ENCODE measurements around the gene EHMT2. TPM values are rescaled to one million over a fixed set of nuclear protein-coding genes. Genes with fewer than 3 reads are reported as not detected.
"Not testable (repeated sequence)": the region's sequence is repeated elsewhere in the genome, so short reads cannot be mapped to it uniquely, and the experiment has no call there.

EHMT2 gene
- polyA plus RNA-seq, 3 donors from 2014 or later = 18.8 to 52.1 (median 21.5) TPM

DNA sequence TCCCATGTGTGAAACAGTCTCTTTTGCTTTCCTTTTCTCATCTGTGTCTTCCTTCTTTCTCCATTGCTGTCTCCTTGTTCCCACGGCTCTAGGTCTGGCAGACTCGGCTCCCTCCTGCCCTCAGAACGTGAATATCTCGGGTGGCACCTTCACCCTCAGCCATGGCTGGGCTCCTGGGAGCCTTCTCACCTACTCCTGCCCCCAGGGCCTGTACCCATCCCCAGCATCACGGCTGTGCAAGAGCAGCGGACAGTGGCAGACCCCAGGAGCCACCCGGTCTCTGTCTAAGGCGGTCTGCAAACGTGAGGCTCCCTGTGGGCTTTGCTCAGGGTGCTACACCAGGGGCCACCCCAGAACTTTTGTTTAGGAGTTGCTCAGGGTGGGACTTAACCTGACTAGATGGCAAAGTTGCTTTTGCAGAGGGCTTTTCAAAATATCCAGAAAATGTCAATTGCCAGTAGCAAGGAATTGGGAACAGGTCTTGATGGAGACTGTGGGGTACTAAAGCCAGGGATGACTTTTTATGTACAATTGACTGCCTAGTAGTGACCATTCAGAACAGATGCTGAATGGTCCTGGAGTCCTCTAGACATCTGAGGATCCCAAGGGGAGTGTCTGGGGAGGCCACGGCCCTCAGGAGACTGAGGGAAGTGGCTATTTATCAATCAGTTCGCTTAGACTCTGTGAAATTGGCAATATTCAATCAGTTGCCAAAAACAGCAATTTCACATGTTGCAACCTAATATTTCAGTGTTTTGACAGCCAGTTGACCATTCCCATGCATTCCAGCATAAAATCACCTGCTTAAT lies 30.6 kb upstream of the EHMT2 start:
- Mint-ChIP-seq H3K36me3 (no peaks in the 10 kb centered on the region), H3K9me3 (no peaks in the 10 kb centered on the region), H3K4me3 (no peak overlapping the region), H3K27ac (no peak overlapping the region), H3K4me1 (no peaks in the 10 kb centered on the region), H3K27me3 (ENCODE audit: low read depth in 3 of 3) (peaks cover 0 to 5% (median 2%) of the 10 kb centered on the region in 3 donors)
- no peak for DNase-seq

DNA sequence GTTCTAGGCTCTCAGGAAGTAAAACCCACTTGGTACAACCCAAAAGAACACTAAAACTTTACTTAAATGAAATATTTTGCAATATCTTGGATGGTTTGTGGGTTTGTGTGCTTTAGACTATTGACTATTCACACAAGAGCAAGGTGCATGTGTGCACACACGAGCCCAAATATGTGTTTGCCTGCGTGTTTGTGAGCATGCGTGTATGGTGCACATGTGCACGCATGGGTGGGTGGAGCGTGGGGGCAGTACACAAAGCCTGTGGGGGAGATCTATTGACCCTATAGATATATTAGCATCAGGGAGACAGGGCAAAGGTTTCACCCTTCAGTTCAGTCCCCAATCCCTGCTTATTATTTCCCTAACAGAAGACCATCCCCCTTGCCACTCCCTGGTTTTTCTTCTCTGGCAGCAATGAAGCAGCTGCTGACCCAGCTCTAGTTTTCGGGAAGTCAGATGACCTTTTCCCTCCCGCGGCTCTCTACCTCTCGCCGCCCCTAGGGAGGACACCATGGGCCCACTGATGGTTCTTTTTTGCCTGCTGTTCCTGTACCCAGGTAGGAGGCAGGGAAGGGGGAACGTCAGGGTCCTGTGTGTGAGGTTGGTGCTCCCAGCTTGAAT lies 29.9 kb upstream of the EHMT2 start, which contains the start of gene C2:
C2 (plus strand) TSS at position 476 of the 621 bp plus-strand sequence; CDS start at position 512, 36 bp downstream.
- Mint-ChIP-seq H3K4me3 (no peak within 1 kb of the TSS), H3K9me3 (no peaks in the 10 kb centered on the region), H3K27ac (no peak within 1 kb of the TSS), H3K36me3 (no peaks in the 10 kb centered on the region), H3K4me1 (no peaks in the 10 kb centered on the region), H3K27me3 (ENCODE audit: low read depth in 3 of 3) (peaks cover 0 to 5% (median 2%) of the 10 kb centered on the region in 3 donors)
- DNase-seq = no peak

DNA sequence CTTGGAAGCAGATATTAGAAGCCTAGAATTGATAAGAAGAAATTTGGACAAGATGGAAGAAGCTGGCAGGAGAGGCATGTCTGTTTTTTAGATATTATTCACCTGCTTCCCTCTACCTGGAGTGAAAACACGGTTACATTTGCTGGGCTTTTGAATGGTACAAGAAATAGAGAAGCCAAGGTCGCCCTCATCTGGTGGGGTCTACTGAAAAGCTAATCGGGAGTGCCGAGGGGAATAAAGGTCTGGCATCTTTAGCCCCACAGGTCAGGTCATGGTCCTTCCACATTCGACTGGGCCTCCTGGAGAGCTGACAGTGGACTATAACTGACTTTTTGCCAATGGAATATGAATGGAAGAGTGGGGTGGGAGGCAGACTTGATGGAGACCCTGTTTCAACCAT lies 25.4 kb upstream of the EHMT2 start:
- Mint-ChIP-seq H3K9me3 (no peaks in the 10 kb centered on the region), H3K27ac (peak overlapping the region in 1 of 6 donors; percentile 43), H3K36me3 (no peaks in the 10 kb centered on the region), H3K4me1 (no peaks in the 10 kb centered on the region), H3K4me3 (no peak overlapping the region), H3K27me3 (ENCODE audit: low read depth in 3 of 3) (peaks cover 0 to 5% (median 2%) of the 10 kb centered on the region in 3 donors)
- DNase-seq = peak in 1 of 3 donors; percentile 19

DNA sequence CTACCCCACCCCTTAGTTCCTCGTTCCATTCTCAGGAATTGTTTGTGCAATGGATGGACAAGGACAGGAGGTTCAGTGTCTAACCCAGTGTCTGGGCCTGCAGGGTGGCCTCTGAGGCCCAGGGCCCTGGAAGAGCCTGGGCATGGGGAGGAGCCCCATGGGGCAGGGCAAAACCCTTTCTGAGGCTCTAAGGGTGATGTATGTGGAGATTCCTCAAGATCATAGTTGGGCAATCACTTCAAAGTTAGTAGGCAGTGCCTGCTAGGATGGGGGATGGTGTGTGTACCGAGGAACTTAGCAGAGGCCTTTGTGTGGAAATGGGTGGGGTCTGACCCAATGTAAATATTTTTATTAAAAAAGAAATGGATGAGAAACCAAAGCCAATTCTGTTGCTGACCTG lies 23.3 kb upstream of the EHMT2 start:
- no peak overlapping the region for H3K4me3 Mint-ChIP-seq
- no peaks in the 10 kb centered on the region for H3K9me3 Mint-ChIP-seq
- no peak for DNase-seq
- no peak overlapping the region for H3K27ac Mint-ChIP-seq
- H3K36me3 Mint-ChIP-seq = no peaks in the 10 kb centered on the region
- H3K4me1 Mint-ChIP-seq = no peaks in the 10 kb centered on the region
- H3K27me3 Mint-ChIP-seq (ENCODE audit: low read depth in 3 of 3) = peaks cover 0 to 4% (median 2%) of the 10 kb centered on the region in 3 donors

DNA sequence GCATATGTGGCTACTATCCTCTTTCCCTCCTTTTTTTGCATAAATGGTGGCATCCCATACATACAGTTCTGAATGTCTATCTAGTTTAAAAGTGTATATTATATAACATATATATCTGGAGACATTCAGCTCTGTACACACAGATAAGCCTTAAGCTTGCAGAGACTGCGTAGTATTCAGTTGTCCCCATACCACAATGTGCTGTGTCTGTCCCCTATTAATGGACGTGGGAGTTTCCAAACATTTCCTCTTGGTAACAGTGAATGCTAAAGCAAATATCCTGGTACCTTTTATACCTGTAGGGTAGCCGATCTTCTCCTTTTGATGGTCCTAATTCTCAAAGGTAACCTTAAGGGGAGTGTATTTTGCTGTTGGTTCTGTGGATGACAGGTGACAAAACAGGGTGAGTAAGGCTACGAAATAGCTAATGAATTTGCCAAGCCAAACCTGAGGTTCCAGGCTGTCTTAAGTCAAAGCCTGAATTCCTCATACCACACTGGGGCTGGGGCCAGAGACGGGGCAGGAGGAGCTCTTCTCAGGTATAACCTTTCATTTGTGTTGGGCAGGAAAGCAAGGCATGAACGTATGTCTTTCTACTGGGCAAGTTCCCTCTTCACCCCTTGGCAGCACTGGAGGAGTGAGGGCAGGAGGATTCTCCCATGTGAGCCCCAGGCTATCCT lies 22.3 kb upstream of the EHMT2 start:
- H3K9me3 Mint-ChIP-seq = no peaks in the 10 kb centered on the region
- no peak overlapping the region for H3K4me3 Mint-ChIP-seq
- no peak overlapping the region for H3K27ac Mint-ChIP-seq
- H3K36me3 Mint-ChIP-seq = no peaks in the 10 kb centered on the region
- peaks cover 0 to 4% (median 2%) of the 10 kb centered on the region in 3 donors for H3K27me3 Mint-ChIP-seq (ENCODE audit: low read depth in 3 of 3)
- no peak for DNase-seq
- no peaks in the 10 kb centered on the region for H3K4me1 Mint-ChIP-seq

DNA sequence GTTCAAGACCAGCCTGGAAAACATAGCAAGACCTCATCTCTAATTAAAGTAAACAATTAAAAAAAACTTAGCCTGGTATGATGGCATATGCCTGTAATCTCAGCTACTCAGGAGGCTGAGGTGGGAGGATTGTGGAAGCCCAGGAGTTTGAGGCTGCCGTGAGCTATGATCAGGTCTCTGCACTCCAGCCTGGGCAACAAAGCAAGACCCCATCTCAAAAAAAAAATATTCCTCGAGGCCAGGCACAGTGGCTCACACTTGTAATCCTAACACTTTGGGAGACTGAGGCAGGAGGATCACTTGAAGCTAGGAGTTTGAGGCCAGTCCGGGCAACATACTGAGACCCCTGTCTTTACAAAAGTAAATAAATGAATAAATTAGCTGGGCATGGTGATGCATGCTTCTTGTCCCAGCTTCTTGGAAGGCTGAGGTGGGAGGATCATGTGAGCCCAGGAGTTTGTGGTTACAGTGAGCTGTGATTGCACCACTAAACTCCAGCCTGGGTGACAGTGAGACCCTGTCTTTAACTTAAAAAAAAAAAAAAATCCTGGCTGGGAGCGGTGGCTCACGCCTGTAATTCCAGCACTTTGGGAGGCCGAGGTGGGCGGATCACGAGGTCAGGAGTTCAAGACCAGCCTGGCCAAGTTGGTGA lies 20.7 kb upstream of the EHMT2 start:
- Mint-ChIP-seq H3K27ac (no peak overlapping the region), H3K36me3 (no peaks in the 10 kb centered on the region), H3K27me3 (ENCODE audit: low read depth in 3 of 3) (peaks cover 0 to 6% (median 4%) of the 10 kb centered on the region in 3 donors), H3K4me3 (no peak overlapping the region), H3K4me1 (no peaks in the 10 kb centered on the region), H3K9me3 (no peaks in the 10 kb centered on the region)
- DNase-seq = no peak

DNA sequence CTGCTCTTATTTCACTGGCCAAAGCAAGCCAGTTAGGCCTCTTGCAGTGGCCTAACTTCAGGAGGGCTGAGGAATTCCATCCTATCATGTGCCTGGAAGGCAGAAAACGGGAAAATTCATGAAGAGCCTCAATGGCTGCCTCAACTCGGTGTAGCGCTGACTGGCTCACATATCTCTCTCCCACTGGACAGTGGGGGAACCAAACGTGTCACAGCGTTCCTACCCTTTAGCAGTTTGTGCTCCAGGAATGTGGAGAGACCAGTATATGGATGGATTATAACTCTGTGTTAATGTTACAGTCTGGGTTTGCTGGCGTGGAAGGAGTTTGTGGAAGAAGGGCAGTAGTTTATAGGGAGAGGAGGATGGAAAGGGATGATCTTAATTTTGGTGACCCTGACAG lies 18.3 kb upstream of the EHMT2 start:
- H3K27me3 Mint-ChIP-seq (ENCODE audit: low read depth in 3 of 3) = peaks cover 0 to 12% (median 4%) of the 10 kb centered on the region in 3 donors
- H3K4me1 Mint-ChIP-seq = no peaks in the 10 kb centered on the region
- H3K36me3 Mint-ChIP-seq = no peaks in the 10 kb centered on the region
- H3K27ac Mint-ChIP-seq = no peak overlapping the region
- H3K9me3 Mint-ChIP-seq = no peaks in the 10 kb centered on the region
- H3K4me3 Mint-ChIP-seq = no peak overlapping the region
- DNase-seq = no peak

DNA sequence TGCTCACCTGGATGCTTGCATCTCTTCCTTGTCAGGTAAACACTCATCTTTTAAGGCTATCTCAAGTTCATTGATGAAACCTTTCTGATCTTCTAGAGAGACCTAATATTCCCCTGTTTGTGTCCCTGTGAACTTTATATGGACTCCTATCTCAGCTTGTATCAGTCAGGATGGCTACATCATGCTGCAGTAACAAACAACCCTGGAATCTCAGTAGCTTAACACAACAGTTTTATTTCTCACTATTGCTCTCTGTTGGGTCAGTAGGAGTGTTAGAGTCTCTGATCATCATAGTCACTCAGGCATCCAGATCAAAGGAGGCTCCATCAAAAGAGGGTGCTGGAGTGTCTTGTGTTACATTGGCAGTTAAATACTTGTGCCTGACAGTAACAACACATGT lies 17.9 kb upstream of the EHMT2 start:
- DNase-seq = no peak
- no peak overlapping the region for H3K4me3 Mint-ChIP-seq
- no peaks in the 10 kb centered on the region for H3K9me3 Mint-ChIP-seq
- no peaks in the 10 kb centered on the region for H3K4me1 Mint-ChIP-seq
- H3K36me3 Mint-ChIP-seq = no peaks in the 10 kb centered on the region
- H3K27me3 Mint-ChIP-seq (ENCODE audit: low read depth in 3 of 3) = peaks cover 0 to 12% (median 4%) of the 10 kb centered on the region in 3 donors
- no peak overlapping the region for H3K27ac Mint-ChIP-seq

DNA sequence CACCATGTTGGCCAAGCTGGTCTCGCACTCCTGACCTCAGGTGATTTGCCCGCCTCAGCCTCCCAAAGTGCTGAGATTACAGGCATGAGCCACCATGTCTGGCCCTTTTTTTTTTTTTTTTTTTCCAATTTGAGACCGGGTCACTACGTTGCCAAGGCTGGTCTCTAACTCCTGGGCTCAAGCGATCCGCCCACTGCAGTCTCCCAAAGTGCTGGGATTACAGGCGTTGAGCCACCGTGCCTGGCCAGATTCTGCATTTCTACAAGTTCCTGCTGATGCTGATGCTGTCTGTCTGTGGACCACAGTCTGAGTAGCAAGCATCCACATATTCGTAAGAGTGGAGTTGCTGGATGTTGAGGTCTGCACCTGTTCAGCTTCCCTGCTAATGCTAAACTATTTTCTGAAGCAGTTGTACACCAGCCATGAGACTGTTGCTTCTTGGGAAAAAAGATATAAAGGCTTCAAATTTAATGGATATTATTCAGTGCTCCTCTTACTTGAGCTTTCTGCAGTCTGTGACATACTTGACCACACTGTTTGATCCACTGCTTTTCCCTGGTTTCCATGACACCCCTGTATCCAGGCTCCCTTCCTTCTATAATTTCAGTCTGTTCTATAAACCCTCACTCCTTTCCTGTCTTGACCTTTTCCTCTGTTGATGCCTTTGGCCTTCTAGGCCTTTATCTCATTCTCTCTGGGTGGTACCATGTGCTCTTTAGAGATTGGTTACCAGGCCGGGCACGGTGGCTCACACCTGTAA lies 14.5 kb upstream of the EHMT2 start:
- Mint-ChIP-seq H3K27me3 (ENCODE audit: low read depth in 3 of 3) (peaks cover 0 to 10% (median 0%) of the 10 kb centered on the region in 3 donors), H3K36me3 (no peaks in the 10 kb centered on the region)

DNA sequence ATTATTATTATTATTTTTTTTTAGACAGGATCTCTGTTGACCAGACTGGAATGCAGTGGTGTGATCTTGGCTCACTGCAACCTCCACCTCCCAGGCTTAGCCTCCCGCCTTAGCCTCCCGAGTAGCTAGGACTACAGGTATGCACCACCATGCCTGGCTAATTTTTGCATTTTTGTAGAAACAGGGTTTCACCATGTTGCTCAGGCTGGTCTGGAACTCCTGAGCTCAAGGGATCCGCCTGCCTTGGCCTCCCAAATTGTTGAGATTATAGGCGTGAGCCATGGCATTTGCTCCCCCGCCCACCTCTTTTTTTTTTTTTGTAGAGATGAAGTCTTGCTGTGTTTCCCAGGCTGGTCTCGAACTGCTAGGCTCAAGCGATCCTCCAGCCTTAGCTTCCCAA lies 11.8 kb upstream of the EHMT2 start:
- not testable (repeated sequence) for H3K36me3 Mint-ChIP-seq, DNase-seq, H3K4me3 Mint-ChIP-seq, H3K27ac Mint-ChIP-seq, H3K9me3 Mint-ChIP-seq, H3K4me1 Mint-ChIP-seq
- H3K27me3 Mint-ChIP-seq (ENCODE audit: low read depth in 3 of 3) = peaks cover 0 to 10% (median 0%) of the 10 kb centered on the region in 3 donors

More for the DNA sequence above, 14.5 kb upstream of the EHMT2 start:
- H3K4me3 Mint-ChIP-seq = no peak overlapping the region
- DNase-seq = no peak
- no peaks in the 10 kb centered on the region for H3K9me3 Mint-ChIP-seq
- H3K27ac Mint-ChIP-seq = peak overlapping the region in 1 of 6 donors; percentile 70
- H3K4me1 Mint-ChIP-seq = no peaks in the 10 kb centered on the region

DNA sequence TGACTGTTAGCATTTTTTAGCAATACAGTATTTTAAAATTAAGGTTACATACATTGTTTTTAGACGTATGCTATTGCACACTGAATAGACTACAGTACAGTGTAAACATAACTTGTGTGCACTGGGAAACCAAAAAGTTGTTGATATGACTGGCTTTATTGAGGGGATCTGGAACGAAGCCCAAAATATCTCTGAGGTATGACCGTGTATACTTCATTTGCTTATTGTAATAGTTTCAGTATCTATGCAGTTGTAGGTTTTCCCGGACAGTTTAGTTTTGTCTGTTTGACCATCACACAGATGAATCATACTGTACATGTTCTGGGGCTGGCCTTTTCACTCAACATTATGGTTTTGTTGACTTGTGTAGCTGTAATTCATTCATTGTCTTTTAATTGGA lies 11.3 kb upstream of the EHMT2 start:
- H3K9me3 Mint-ChIP-seq = no peaks in the 10 kb centered on the region
- no peak overlapping the region for H3K4me3 Mint-ChIP-seq
- H3K4me1 Mint-ChIP-seq = no peaks in the 10 kb centered on the region
- DNase-seq = no peak
- H3K36me3 Mint-ChIP-seq = no peaks in the 10 kb centered on the region
- no peak overlapping the region for H3K27ac Mint-ChIP-seq
- H3K27me3 Mint-ChIP-seq (ENCODE audit: low read depth in 3 of 3) = peaks cover 0 to 7% (median 0%) of the 10 kb centered on the region in 3 donors

DNA sequence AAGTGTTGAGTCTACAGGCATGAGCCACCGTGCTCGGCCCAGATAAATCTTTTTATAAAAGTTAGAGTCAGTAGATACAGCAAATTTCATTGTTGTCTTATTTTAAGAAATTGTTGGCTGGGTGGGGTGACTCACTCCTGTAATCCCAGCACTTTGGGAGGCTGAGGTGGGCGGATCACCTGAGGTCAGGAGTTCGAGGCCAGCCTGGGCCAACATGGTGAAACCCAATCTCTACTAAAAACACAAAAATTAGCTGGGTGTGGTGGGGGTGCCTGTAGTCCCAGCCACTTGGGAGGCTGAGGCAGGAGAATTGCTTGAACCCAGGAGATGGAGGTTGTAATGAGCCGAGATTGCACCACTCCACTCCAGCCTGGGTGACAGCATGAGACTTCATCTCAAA lies 10.8 kb upstream of the EHMT2 start:
- H3K4me3 Mint-ChIP-seq; H3K27me3 Mint-ChIP-seq (ENCODE audit: low read depth in 3 of 3); H3K36me3 Mint-ChIP-seq; DNase-seq; H3K4me1 Mint-ChIP-seq; H3K9me3 Mint-ChIP-seq; H3K27ac Mint-ChIP-seq: not testable (repeated sequence)

DNA sequence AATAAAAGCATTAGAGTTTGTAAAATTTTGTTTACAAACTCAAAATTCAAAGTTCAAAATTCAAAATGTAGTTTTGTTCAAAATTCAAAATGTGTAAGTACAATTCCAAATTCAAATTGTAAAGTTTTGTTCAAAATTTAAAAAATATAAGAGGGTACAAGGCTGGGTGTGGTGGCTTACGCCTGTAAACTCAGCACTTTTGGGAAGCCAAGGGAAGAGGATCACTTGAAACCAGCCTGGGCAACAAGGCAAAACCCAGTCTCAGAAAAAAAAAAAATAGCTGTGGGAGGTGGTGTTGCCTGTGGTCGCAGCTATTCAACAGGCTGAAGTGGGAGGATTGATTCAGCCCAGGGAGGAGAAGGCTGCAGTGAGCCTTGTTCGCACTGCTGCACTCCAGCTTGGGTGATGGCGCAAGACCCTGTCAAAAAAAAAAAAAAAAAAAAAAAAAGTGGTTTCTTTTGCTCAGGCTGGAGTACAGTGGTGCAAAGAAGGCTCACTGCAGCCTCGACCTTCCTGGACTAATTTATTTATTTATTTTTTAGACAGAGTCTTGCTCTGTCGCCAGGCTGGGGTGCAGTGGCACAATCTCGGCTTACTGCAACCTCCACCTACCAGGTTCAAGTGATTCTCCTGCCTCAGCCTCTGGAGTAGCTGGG lies 9.8 kb upstream of the EHMT2 start:
- Mint-ChIP-seq H3K27me3 (ENCODE audit: low read depth in 3 of 3) (peaks cover 1 to 12% (median 5%) of the 10 kb centered on the region in 3 donors), H3K4me3 (no peak overlapping the region), H3K4me1 (peaks cover 9 to 10% of the 10 kb centered on the region in 2 donors), H3K36me3 (no peaks in the 10 kb centered on the region), H3K27ac (no peak overlapping the region), H3K9me3 (no peaks in the 10 kb centered on the region)
- peak in 1 of 3 donors; percentile 32 for DNase-seq

Data from immature natural killer cell (primary cell).